ENCODE measurements around the gene MAB21L4. TPM values are rescaled to one million over a fixed set of nuclear protein-coding genes. Genes with fewer than 3 reads are reported as not detected.

MAB21L4 gene
- total RNA-seq, 1 experiment from 2014 or later, result not detected

GRCh38 chr2:240933966-240934700, 38.2 kb upstream of the MAB21L4 start:
- no peak for TF ChIP-seq ZBTB33 (IDR thresholded peaks at IDR 0.05; ENCODE audit: extremely low read depth, insufficient replicate concordance, low read length)

GRCh38 chr2:240933048-240933965, 37.4 kb upstream of the MAB21L4 start:
- ChIA-PET POLR2A (no interaction called here), CTCF (no interaction called here), RAD21 (ENCODE audit: low non-redundant PET in 1 of 2, low total read pairs in 2 of 2, uncharacterized antibody in 2 of 2, unreplicated experiment in 2 of 2) (no interaction called here)
- Histone ChIP-seq H3K27me3 (ENCODE audit: insufficient read depth, low read length) (no peaks in the 10 kb centered on the region), H2AFZ (ENCODE audit: low read depth, low read length, poor library complexity, severe bottlenecking) (no peak overlapping the region), H3K9me3 (ENCODE audit: control insufficient read depth in 1 of 2, insufficient read depth in 1 of 2, low read depth in 1 of 2, low read length in 2 of 2) (peaks cover 0 to 8% of the 10 kb centered on the region in 2 experiments; a peak in 1 of 4 replicates), H3K4me3 (replicated peaks in 1 of 2; ENCODE audit: low read depth in 1 of 2, low read length in 2 of 2) (no peak overlapping the region), H3K9ac (ENCODE audit: low read length) (no peak overlapping the region), H3K27ac (ENCODE audit: low read depth, low read length) (no peak overlapping the region), H3K4me1 (ENCODE audit: control insufficient read depth in 1 of 2, insufficient read depth in 2 of 2, low read length in 2 of 2) (no peaks in the 10 kb centered on the region), H3K9me2 (ENCODE audit: insufficient read depth) (no peaks in the 10 kb centered on the region), H3K4me2 (ENCODE audit: low read length) (no peak overlapping the region), H3K36me3 (ENCODE audit: control insufficient read depth in 1 of 2, insufficient read depth in 2 of 2, low read length in 2 of 2) (no peaks in the 10 kb centered on the region), H4K20me1 (ENCODE audit: insufficient read depth) (no peaks in the 10 kb centered on the region), H3K79me2 (ENCODE audit: insufficient read depth, low read length) (no peaks in the 10 kb centered on the region)
- DNase-seq (ENCODE audit: low read depth, low spot score), result no peak
- intact Hi-C loops (cut with micrococcal nuclease), result no loop called here
- no peak for ATAC-seq
- BruUV-seq (replicated peaks), result no TSS peak
- no peak for TF ChIP-seq RAD21 (IDR thresholded peaks at IDR 0.05; ENCODE audit: low read depth)
- no peak for TF ChIP-seq ZBTB33 (IDR thresholded peaks at IDR 0.05; ENCODE audit: extremely low read depth, insufficient replicate concordance, low read length)
- TF ChIP-seq SP1 (IDR thresholded peaks at IDR 0.05; ENCODE audit: low read depth), result no peak
- no peak for TF ChIP-seq ELF1 (IDR thresholded peaks at IDR 0.05; ENCODE audit: borderline replicate concordance, low read depth)
- no peak for TF ChIP-seq ZNF274 (IDR thresholded peaks at IDR 0.05; ENCODE audit: low read depth, low read length)
- TF ChIP-seq REST (IDR thresholded peaks at IDR 0.05; ENCODE audit: low read depth), result no peak
- TF ChIP-seq JUND (IDR thresholded peaks at IDR 0.05), result no peak
- no peak for TF ChIP-seq MAX (IDR thresholded peaks at IDR 0.05)

More at GRCh38 chr2:240933966-240934700, 38.2 kb upstream of the MAB21L4 start:
- Histone ChIP-seq H3K79me2 (ENCODE audit: insufficient read depth, low read length) (no peaks in the 10 kb centered on the region), H3K9me3 (ENCODE audit: control insufficient read depth in 1 of 2, insufficient read depth in 1 of 2, low read depth in 1 of 2, low read length in 2 of 2) (peaks cover 0 to 9% of the 10 kb centered on the region in 2 experiments; a peak in 1 of 4 replicates), H3K4me1 (ENCODE audit: control insufficient read depth in 1 of 2, insufficient read depth in 2 of 2, low read length in 2 of 2) (no peaks in the 10 kb centered on the region), H2AFZ (ENCODE audit: low read depth, low read length, poor library complexity, severe bottlenecking) (no peak overlapping the region), H3K36me3 (ENCODE audit: control insufficient read depth in 1 of 2, insufficient read depth in 2 of 2, low read length in 2 of 2) (no peaks in the 10 kb centered on the region), H4K20me1 (ENCODE audit: insufficient read depth) (no peaks in the 10 kb centered on the region), H3K27ac (ENCODE audit: low read depth, low read length) (no peak overlapping the region), H3K9ac (ENCODE audit: low read length) (no peak overlapping the region), H3K4me3 (replicated peaks in 1 of 2; ENCODE audit: low read depth in 1 of 2, low read length in 2 of 2) (no peak overlapping the region), H3K27me3 (ENCODE audit: insufficient read depth, low read length) (no peaks in the 10 kb centered on the region), H3K9me2 (ENCODE audit: insufficient read depth) (no peaks in the 10 kb centered on the region), H3K4me2 (ENCODE audit: low read length) (no peak overlapping the region)
- DNase-seq (ENCODE audit: low read depth, low spot score) (no peak), ATAC-seq (no peak)
- ChIA-PET RAD21 (ENCODE audit: low non-redundant PET in 1 of 2, low total read pairs in 2 of 2, uncharacterized antibody in 2 of 2, unreplicated experiment in 2 of 2) (no interaction called here), CTCF (no interaction called here), POLR2A (no interaction called here)
- no TSS peak for BruUV-seq (replicated peaks)
- intact Hi-C loops (cut with micrococcal nuclease), result no loop called here
